NCI-H2227 (cell line): ENCODE data around the gene HOGA1.

Experiments used
- DNase-seq: peaks from one replicate; lab custom pipeline; 2025; ENCODE audit not compliant: unreplicated experiment; lab: John Stamatoyannopoulos, UW

The HOGA1 gene

DNA sequence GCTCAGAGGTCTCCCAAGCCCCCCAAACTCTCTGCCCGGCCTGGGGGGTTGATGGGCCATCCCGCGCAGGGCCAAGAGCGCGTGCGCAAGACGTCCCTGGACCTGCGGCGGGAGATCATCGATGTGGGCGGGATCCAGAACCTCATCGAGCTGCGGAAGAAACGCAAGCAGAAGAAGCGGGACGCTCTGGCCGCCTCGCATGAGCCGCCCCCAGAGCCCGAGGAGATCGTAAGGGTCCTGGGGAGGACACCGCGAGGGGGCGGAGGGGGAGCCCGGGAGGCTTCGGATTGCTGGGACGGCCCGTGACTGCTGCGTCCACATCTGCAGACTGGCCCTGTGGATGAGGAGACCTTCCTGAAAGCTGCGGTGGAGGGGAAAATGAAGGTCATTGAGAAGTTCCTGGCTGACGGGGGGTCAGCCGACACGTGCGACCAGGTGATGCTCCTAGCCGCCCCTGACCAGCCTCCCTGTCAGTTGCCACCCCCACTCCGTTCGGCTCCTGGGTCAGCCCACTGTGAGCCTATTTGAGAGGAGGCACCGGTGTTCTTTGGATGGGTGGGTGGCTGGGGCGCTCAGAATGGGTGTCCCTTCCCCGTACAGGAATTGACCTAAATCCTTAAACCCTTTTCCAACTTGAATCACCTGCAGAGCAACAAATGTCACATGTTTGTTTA lies 5.9 kb upstream of the HOGA1 start:
- DNase-seq: no peak

DNA sequence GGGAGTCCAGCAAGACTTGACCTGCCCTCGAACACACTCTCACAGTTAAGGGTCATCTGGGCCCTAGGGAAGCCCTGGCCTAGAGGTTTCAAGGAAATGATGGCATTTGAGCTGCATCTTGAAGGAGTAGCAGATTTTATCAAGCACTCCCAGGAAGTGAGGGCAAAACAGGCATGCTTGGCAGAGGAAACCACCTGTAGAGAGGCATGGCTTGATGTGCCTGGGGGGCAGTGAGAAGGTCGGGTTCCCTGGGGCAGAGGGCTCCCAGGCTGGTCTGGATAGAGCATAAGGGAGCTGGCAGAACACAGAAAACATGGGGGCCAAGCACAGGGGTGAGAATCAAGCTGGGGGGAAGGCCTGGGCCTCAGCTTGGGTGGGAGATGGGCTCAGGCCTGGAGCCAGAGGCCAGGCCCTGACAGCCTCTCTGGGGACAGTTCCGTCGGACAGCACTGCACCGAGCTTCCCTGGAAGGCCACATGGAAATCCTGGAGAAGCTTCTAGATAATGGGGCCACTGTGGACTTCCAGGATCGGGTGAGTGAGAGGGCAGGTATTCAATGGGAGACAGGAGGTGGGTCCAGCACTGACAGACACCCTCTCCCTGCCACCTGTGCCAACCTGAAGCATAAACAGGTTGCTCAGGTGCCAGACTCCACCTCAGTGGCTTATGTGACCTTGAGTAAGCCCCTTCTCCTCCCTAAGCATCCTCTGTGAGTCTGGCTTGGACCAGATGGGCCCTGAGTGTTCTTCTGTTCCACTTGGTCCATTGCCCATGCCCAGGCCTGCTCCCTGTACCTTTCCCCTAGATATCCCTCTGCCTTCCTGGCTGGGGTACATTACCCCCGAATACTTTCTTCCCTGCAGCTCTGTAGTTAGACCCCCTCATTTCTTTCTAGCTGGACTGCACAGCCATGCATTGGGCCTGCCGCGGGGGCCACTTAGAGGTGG lies 3.5 kb upstream of the HOGA1 start:
- no peak for DNase-seq

DNA sequence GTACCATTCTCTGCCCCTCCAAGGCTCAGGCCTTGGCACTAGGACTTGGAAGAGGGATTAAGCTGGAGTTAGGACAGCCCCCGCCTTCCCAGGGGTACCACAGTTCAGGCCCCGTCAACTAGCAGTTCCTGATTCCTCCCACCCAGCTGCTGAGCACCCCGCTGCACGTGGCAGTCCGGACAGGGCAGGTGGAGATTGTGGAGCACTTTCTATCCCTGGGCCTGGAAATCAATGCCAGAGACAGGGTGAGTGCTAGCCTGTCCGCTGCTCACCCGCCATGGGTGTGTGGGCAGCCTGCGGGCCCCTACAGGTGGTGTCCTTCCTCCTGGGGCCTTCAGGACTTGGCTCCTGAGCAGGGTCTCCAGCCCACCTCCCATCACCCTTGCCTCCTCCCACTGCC lies 2.0 kb upstream of the HOGA1 start:
- DNase-seq: no peak

GRCh38 chr10:97583476-97583875 lies 713 bp upstream of the HOGA1 start:
- DNase-seq: no peak

DNA sequence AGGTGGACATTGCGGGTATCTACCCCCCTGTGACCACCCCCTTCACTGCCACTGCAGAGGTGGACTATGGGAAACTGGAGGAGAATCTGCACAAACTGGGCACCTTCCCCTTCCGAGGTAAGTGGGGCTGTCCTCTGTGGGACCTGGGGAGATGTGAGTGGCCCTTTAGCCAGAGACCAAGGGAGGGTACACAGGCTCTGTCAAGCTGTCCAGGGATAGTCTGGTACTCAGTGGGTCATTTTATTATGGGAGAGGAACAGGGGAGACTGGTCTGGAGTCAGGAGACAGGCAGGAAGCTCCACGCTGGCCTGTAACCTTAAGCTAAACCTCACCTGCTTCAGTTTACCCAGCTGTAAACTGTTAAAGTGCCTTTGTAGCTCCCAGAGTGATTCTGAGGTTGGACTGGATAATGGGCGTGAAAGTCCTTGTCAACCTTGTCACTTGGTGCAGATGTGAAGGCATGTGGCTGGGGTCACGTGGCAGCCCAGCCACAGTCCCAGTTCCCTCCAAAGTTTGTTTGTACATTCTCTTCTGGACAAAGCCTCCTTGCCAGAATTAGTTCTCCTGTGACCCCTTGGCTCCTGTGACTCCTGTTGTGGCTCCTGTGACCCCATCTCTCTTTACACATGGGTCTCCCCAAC lies 729 bp downstream of the HOGA1 start:
- no peak for DNase-seq

GRCh38 chr10:97585439-97585811 lies 1.2 kb downstream of the HOGA1 start:
- no peak for DNase-seq

DNA sequence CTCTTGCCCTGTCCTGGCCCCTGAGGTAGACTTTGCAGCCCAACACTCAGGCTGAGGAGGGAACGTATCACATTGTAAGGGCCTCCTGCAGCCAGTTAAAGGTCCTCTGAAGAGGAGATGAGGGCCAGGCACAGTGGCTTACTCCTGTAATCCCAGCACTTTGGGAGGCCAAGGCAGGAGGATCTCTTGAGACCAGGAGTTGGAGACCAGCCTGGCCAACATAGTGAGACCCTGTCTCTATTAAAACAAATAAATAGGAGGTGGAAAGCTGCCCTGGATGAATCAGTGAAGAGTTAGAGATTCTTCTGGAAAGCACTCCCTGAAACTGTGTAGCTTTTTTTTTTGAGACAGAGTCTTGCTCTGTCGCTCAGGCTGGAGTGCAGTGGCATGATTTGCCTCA lies 3.0 kb downstream of the HOGA1 start:
- DNase-seq: no peak

GRCh38 chr10:97589479-97589878 lies 5.3 kb downstream of the HOGA1 start, which contains the start of gene C10orf62:
C10orf62 (plus strand) TSS chr10:97589721; CDS start chr10:97589898, 177 bp downstream.
- DNase-seq: no peak

DNA sequence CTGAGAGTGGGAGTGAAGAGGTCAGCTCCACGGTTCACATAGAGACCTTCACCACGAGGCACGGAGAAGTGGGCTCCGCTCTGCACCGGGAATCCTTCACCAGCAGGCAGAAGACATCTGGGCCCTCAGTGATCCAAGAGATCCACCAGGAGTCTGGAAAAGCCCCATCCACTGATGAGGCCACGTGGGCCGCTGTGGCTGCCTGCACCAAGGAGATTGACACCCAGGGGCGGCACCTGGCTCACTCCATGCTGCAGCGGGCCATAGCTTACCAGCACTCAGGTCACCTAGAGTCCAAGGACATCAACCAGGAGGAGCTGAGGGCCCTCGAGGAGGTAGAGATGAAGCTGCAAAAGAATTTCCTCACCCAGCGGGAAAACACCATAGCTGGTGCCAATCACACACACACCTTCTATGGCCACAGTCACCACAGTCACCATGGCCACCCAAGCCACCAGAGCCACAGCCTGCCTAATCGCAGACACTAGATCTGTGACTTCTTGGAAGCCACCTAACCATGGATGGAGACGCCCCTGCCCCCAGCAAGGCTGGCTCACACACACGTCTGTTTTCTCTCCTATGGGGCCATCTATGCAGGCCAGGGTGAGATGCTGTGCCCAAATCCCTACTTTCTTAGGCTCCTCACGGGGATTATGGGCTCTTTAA lies 6.0 kb downstream of the HOGA1 start:
- no peak for DNase-seq

GRCh38 chr10:97590748-97591495 lies 6.7 kb downstream of the HOGA1 start:
- DNase-seq: no peak

GRCh38 chr10:97593421-97593820 lies 9.2 kb downstream of the HOGA1 start:
- no peak for DNase-seq

- DNase-seq: no peak
Measured at GRCh38 chr10:97596101-97597082, 12.2 kb downstream of the HOGA1 start.

- DNase-seq: no peak
Measured at GRCh38 chr10:97597778-97598177, 13.6 kb downstream of the HOGA1 start.

GRCh38 chr10:97598407-97599271 lies 14.4 kb downstream of the HOGA1 start:
- no peak for DNase-seq

DNA sequence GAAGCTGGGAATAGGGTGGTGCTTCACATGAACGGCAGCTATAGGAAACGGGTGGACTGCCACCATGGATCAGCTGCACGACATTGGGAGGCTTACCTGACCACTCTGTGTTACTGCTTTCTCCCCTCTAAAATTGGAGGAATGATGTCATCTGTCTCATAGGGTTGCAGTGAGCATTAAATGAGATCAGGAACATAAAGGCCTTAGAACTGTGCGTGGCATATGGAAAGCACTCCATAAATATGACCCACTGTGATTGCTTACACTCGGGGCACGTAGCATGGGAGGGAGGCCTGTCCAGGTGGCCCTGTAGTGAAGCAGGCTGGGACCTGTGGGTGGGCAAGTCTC lies 15.1 kb downstream of the HOGA1 start:
- no peak for DNase-seq

- no peak for DNase-seq
Measured at GRCh38 chr10:97600616-97601015, 16.4 kb downstream of the HOGA1 start.

DNA sequence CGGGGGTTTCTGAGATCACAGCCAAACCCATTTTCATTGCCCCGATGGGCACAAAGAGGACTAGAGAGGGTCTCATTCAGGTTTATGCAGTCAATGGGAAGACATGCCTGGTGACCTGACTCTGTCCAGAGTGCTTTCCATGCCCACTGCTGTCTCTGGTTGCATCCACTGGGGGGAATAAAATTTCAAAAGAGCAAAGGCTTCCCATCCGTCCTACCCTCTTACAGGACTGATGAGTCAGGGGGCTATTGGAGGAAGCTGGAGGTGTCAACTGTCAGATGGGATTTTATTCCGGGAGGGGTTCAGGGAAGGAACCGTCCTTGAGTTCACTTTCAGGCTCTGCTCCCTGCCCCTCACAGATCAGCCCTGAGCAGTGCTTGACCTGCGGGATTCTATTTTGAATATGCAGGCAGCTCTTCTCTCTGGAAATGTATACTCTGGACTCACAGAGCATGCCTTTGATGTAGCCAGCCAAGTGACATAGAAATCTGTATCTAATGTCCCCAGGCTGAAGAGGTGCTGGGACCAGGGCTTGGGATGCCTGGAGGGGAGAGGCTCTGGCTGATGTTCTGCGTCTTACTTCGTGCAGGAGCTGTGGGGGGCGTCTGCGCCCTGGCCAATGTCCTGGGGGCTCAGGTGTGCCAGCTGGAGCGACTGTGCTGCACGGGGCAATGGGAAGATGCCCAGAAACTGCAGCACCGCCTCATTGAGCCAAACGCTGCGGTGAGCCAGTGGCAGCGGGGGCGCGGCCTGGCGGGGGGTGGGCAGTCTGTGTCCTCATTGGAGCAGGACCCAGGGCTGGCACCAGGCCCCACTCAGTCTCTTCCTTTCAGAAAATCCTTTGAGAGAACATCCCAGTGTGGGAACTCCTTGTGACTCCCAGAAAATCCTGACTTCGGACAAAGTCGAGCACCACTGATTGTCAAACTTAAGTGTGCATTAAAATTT lies 17.4 kb downstream of the HOGA1 start:
- DNase-seq: no peak
